Stimulated activated CD8-positive, alpha-beta memory T cell treated with anti-CD3 and anti-CD28 coated beads, Interleukin-7, amount 100 ng/mL, for 1 hour (primary cell): ENCODE measurements around the gene TICRR.
A peak's percentile ranks its signal among the peaks of the same experiment; 100 is the strongest.

Experiments
- DNase-seq, 2 donors: peaks; one replicate each; pipeline ENCODE4 v3.0.0-alpha.2; 2020; ENCODE audit warnings: low read depth in 2 of 2

The TICRR gene

GRCh38 chr15:89629829-89630228, 54.6 kb downstream of the TICRR start:
- DNase-seq, result no peak

- DNase-seq, result no peak
These were observed 55.0 kb downstream of the TICRR start for GRCh38 chr15:89630260-89630659.

GRCh38 chr15:89630974-89631901, 56.0 kb downstream of the TICRR start:
- DNase-seq, result no peak

GRCh38 chr15:89631902-89632264, 56.6 kb downstream of the TICRR start:
- no peak for DNase-seq

GRCh38 chr15:89632563-89633430, 57.5 kb downstream of the TICRR start:
- no peak for DNase-seq

- no peak for DNase-seq
These were observed 58.3 kb downstream of the TICRR start for GRCh38 chr15:89633585-89633984.

GRCh38 chr15:89640245-89640644, 65.0 kb downstream of the TICRR start:
- DNase-seq, result no peak

- DNase-seq, result no peak
These were observed 65.8 kb downstream of the TICRR start for GRCh38 chr15:89641053-89641452.

GRCh38 chr15:89642106-89642505, 66.8 kb downstream of the TICRR start:
- no peak for DNase-seq

GRCh38 chr15:89645680-89646079, 70.4 kb downstream of the TICRR start:
- no peak for DNase-seq

- no peak for DNase-seq
These were observed 71.3 kb downstream of the TICRR start for GRCh38 chr15:89646416-89647141.

GRCh38 chr15:89647191-89647851, 72.1 kb downstream of the TICRR start:
- peak; percentile 25 to 41 for DNase-seq

GRCh38 chr15:89648106-89649012, 73.1 kb downstream of the TICRR start:
- DNase-seq, result no peak

GRCh38 chr15:89649013-89649625, 73.8 kb downstream of the TICRR start:
- DNase-seq, result no peak

- DNase-seq, result no peak
These were observed 74.4 kb downstream of the TICRR start for GRCh38 chr15:89649716-89650115.

- no peak for DNase-seq
These were observed 76.9 kb downstream of the TICRR start for GRCh38 chr15:89652131-89652530.

GRCh38 chr15:89652666-89653065, 77.4 kb downstream of the TICRR start:
- no peak for DNase-seq

- DNase-seq, result no peak
These were observed 78.3 kb downstream of the TICRR start for GRCh38 chr15:89653578-89653977.

GRCh38 chr15:89654301-89654761, 79.1 kb downstream of the TICRR start:
- no peak for DNase-seq
